Liver (tissue), 9 donors: ENCODE results near the gene JAK2. TPM values are rescaled to one million over a fixed set of nuclear protein-coding genes. Genes with fewer than 3 reads are reported as not detected.

Experiments used
- DNase-seq: peaks from one replicate; pipeline ENCODE4 v3.0.0-alpha.2; 2017; ENCODE audit warnings: low spot score
- H3K27ac ChIP-seq, 2 donors: one replicate each; pipeline ENCODE4 v1.7.0; 2013; ENCODE audit warnings: inconsistent platforms in 2 of 2, low read length in 2 of 2, control low read depth in 1 of 2, low read depth in 1 of 2, mild to moderate bottlenecking in 1 of 2
- H3K27me3 ChIP-seq, 4 donors: one replicate each; pipeline versions ENCODE4 v1.6.1 to v1.7.0; 2013; ENCODE audit warnings: low read length in 3 of 4, inconsistent platforms in 1 of 4, mild to moderate bottlenecking in 1 of 4, moderate library complexity in 1 of 4; ENCODE audit not compliant: control insufficient read depth in 4 of 4, insufficient read depth in 4 of 4
- H3K36me3 ChIP-seq, 4 donors: one replicate each; pipeline versions ENCODE4 v1.6.1 to v1.7.0; 2013; ENCODE audit warnings: low read length in 3 of 4, mild to moderate bottlenecking in 3 of 4, low read depth in 1 of 4, moderate library complexity in 1 of 4; ENCODE audit not compliant: control insufficient read depth in 4 of 4, insufficient read depth in 3 of 4
- H3K4me1 ChIP-seq, 4 donors: one replicate each; pipeline versions ENCODE4 v1.6.1 to v1.7.0; 2013; ENCODE audit warnings: low read length in 3 of 4, mild to moderate bottlenecking in 3 of 4, moderate library complexity in 1 of 4; ENCODE audit not compliant: control insufficient read depth in 4 of 4, insufficient read depth in 4 of 4
- H3K4me3 ChIP-seq, 3 donors: one replicate each; pipeline versions ENCODE4 v1.6.1 to v1.7.0; 2013; ENCODE audit warnings: low read length in 3 of 3, control low read depth in 1 of 3, low read depth in 1 of 3, mild to moderate bottlenecking in 1 of 3
- H3K9ac ChIP-seq, 2 donors: one replicate each; pipeline ENCODE4 v1.7.0; 2013; ENCODE audit warnings: low read length in 2 of 2, mild to moderate bottlenecking in 2 of 2, moderate library complexity in 2 of 2, control low read depth in 1 of 2, low read depth in 1 of 2
- H3K9me3 ChIP-seq, 4 donors: one replicate each; pipeline versions ENCODE4 v1.6.1 to v1.7.0; 2013; ENCODE audit warnings: low read length in 3 of 4; ENCODE audit not compliant: control insufficient read depth in 4 of 4
- EGR1 ChIP-seq, 2 donors: IDR thresholded peaks; 2 replicates each; pipeline ENCODE4 v1.6.1; 2016 to 2018; ENCODE audit warnings: antibody characterized with exemption in 2 of 2, low read depth in 2 of 2
- FOXA1 ChIP-seq: IDR thresholded peaks from 2 replicates; pipeline ENCODE4 v1.6.1; 2016; ENCODE audit warnings: antibody characterized with exemption
- GABPA ChIP-seq, 2 donors: IDR thresholded peaks in 1 of 2; conservative IDR thresholded peaks in 1 of 2; 2 replicates each; pipeline ENCODE4 v1.6.1; 2016; ENCODE audit warnings: antibody characterized with exemption in 2 of 2, mild to moderate bottlenecking in 1 of 2, moderate library complexity in 1 of 2
- HNF4A ChIP-seq, 2 donors: conservative IDR thresholded peaks; 2 replicates each; pipeline ENCODE4 v1.6.1; 2016; ENCODE audit warnings: antibody characterized with exemption in 2 of 2, mild to moderate bottlenecking in 2 of 2
- HNF4G ChIP-seq: IDR thresholded peaks from 2 replicates; pipeline ENCODE4 v1.6.1; 2016; ENCODE audit warnings: antibody characterized with exemption
- JUND ChIP-seq, 2 donors: IDR thresholded peaks; 2 replicates each; pipeline ENCODE4 v1.6.1; 2016; ENCODE audit warnings: antibody characterized with exemption in 2 of 2
- NR2F2 ChIP-seq: IDR thresholded peaks from 2 replicates; pipeline ENCODE4 v1.6.1; 2016; ENCODE audit warnings: antibody characterized with exemption
- RAD21 ChIP-seq, 2 donors: IDR thresholded peaks; 2 replicates each; pipeline ENCODE4 v1.6.1; 2016; ENCODE audit warnings: antibody characterized with exemption in 2 of 2, mild to moderate bottlenecking in 2 of 2
- SP1 ChIP-seq: IDR thresholded peaks from 2 replicates; pipeline ENCODE4 v1.6.1; 2018; ENCODE audit warnings: antibody characterized with exemption, mild to moderate bottlenecking
- TAF1 ChIP-seq: conservative IDR thresholded peaks from 2 replicates; pipeline ENCODE4 v1.6.1; 2016; ENCODE audit warnings: antibody characterized with exemption, mild to moderate bottlenecking
- YY1 ChIP-seq: IDR thresholded peaks from 2 replicates; pipeline ENCODE4 v1.6.1; 2016; ENCODE audit warnings: antibody characterized with exemption, mild to moderate bottlenecking
- WGBS: extraction: QIAGEN DNeasy Blood & Tissue Kit; methylation state at CpG from one replicate; pipeline ENCODE4 v1.1.7; 2013; 5-methylcytosine and 5-hydroxymethylcytosine counted together
- polyA plus RNA-seq, 2 donors: library from polyadenylated mRNA; stranded (reverse) in 1 of 2; unstranded in 1 of 2; fragments of 200-250 nt in 1 of 2; fragments of >200 nt in 1 of 2; fragmentation: Nextera tagmentation in 1 of 2; extraction: Ambion mirVana in 1 of 2; gene quantifications; one replicate each; pipeline versions ENCODE4 v1.2.1 to v1.2.3, GENCODE V29; 2013 to 2015
- total RNA-seq, 2 donors: library from RNA; depleted of rRNA; stranded (reverse); fragments of >200 nt; gene quantifications; one replicate each; pipeline ENCODE4 v1.2.3, GENCODE V29; 2014
- TF ChIP-seq, protein P1 (sequence below): IDR thresholded peaks from 2 replicates; pipeline ENCODE4 v1.6.1; 2016; ENCODE audit warnings: antibody characterized with exemption
- TF ChIP-seq, protein P2 (sequence below): IDR thresholded peaks from 2 replicates; pipeline ENCODE4 v1.6.1; 2016; ENCODE audit warnings: antibody characterized with exemption
- TF ChIP-seq, protein P3 (sequence below): IDR thresholded peaks from 2 replicates; pipeline ENCODE4 v1.6.1; 2016; ENCODE audit warnings: antibody characterized with exemption, mild to moderate bottlenecking
- TF ChIP-seq, protein P4 (sequence below): IDR thresholded peaks from 2 replicates; pipeline ENCODE4 v1.6.1; 2016; ENCODE audit warnings: antibody characterized with exemption
- TF ChIP-seq, protein P5 (sequence below): fragments of 150-350 bp; IDR thresholded peaks from 2 replicates; pipeline ENCODE4 v1.5.1; 2017; ENCODE audit warnings: improper control_type of control experiment, low read depth, low read length; ENCODE audit not compliant: missing input control
- donor health status: healthy.
- donor health status: healthy.
- donor health status: healthy.
- donor health status: healthy.
- donor health status: healthy.

The JAK2 gene
- total and polyA plus RNA-seq, 4 donors, result 1.5 to 21.5 (median 5.1) TPM

DNA sequence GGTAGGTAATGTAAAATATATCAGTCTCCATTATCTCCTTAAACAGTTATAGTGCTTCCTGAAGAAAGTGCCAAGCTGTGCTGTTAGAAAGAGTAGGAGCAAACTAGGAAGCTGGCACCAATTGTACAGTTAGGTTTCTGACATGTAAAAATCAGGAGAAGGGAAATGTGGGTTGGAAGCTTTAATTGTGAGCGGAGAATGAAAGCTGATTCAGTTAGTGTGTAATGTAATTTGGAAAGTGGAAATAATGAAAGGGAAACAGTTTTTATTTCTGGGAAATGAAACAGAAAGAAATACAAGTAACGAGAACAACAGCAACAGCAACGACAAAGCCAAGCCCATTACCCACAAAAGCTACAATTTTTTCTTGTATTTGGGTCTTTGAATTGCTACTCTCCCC is 48.8 kb upstream of the JAK2 start:
- H3K27ac ChIP-seq, result no peak overlapping the region
- no peak overlapping the region for H3K4me3 ChIP-seq
- H3K9ac ChIP-seq, result no peak overlapping the region
- no peak for DNase-seq
- no peaks in the 10 kb centered on the region for H3K27me3 ChIP-seq
- no peaks in the 10 kb centered on the region for H3K9me3 ChIP-seq
- peaks cover 0 to 6% (median 0%) of the 10 kb centered on the region in 4 donors for H3K4me1 ChIP-seq
- H3K36me3 ChIP-seq, result no peaks in the 10 kb centered on the region
- no peak for TF ChIP-seq FOXA1
- TF ChIP-seq YY1, result no peak
- no peak for TF ChIP-seq NR2F2
- no peak for TF ChIP-seq HNF4G
- TF ChIP-seq, protein P1, sequence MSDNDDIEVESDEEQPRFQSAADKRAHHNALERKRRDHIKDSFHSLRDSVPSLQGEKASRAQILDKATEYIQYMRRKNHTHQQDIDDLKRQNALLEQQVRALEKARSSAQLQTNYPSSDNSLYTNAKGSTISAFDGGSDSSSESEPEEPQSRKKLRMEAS, result no peak
- no peak for TF ChIP-seq RAD21 (IDR thresholded peaks at IDR 0.05)
- TF ChIP-seq, protein P2, sequence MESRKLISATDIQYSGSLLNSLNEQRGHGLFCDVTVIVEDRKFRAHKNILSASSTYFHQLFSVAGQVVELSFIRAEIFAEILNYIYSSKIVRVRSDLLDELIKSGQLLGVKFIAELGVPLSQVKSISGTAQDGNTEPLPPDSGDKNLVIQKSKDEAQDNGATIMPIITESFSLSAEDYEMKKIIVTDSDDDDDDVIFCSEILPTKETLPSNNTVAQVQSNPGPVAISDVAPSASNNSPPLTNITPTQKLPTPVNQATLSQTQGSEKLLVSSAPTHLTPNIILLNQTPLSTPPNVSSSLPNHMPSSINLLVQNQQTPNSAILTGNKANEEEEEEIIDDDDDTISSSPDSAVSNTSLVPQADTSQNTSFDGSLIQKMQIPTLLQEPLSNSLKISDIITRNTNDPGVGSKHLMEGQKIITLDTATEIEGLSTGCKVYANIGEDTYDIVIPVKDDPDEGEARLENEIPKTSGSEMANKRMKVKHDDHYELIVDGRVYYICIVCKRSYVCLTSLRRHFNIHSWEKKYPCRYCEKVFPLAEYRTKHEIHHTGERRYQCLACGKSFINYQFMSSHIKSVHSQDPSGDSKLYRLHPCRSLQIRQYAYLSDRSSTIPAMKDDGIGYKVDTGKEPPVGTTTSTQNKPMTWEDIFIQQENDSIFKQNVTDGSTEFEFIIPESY, result no peak
- no peak for TF ChIP-seq EGR1 (IDR thresholded peaks at IDR 0.05; ENCODE audit: low read depth in 2 of 2)
- no peak for TF ChIP-seq TAF1
- no peak for TF ChIP-seq JUND (IDR thresholded peaks at IDR 0.05)
- no peak for TF ChIP-seq HNF4A (conservative IDR thresholded peaks at IDR 0.05)
- TF ChIP-seq, protein P3, sequence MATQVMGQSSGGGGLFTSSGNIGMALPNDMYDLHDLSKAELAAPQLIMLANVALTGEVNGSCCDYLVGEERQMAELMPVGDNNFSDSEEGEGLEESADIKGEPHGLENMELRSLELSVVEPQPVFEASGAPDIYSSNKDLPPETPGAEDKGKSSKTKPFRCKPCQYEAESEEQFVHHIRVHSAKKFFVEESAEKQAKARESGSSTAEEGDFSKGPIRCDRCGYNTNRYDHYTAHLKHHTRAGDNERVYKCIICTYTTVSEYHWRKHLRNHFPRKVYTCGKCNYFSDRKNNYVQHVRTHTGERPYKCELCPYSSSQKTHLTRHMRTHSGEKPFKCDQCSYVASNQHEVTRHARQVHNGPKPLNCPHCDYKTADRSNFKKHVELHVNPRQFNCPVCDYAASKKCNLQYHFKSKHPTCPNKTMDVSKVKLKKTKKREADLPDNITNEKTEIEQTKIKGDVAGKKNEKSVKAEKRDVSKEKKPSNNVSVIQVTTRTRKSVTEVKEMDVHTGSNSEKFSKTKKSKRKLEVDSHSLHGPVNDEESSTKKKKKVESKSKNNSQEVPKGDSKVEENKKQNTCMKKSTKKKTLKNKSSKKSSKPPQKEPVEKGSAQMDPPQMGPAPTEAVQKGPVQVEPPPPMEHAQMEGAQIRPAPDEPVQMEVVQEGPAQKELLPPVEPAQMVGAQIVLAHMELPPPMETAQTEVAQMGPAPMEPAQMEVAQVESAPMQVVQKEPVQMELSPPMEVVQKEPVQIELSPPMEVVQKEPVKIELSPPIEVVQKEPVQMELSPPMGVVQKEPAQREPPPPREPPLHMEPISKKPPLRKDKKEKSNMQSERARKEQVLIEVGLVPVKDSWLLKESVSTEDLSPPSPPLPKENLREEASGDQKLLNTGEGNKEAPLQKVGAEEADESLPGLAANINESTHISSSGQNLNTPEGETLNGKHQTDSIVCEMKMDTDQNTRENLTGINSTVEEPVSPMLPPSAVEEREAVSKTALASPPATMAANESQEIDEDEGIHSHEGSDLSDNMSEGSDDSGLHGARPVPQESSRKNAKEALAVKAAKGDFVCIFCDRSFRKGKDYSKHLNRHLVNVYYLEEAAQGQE, result no peak
- TF ChIP-seq, protein P4, sequence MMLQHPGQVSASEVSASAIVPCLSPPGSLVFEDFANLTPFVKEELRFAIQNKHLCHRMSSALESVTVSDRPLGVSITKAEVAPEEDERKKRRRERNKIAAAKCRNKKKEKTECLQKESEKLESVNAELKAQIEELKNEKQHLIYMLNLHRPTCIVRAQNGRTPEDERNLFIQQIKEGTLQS, result no peak
- TF ChIP-seq GABPA (IDR thresholded peaks at IDR 0.05 in 1 of 2, conservative IDR thresholded peaks at IDR 0.05 in 1 of 2), result no peak
- TF ChIP-seq, protein P5, sequence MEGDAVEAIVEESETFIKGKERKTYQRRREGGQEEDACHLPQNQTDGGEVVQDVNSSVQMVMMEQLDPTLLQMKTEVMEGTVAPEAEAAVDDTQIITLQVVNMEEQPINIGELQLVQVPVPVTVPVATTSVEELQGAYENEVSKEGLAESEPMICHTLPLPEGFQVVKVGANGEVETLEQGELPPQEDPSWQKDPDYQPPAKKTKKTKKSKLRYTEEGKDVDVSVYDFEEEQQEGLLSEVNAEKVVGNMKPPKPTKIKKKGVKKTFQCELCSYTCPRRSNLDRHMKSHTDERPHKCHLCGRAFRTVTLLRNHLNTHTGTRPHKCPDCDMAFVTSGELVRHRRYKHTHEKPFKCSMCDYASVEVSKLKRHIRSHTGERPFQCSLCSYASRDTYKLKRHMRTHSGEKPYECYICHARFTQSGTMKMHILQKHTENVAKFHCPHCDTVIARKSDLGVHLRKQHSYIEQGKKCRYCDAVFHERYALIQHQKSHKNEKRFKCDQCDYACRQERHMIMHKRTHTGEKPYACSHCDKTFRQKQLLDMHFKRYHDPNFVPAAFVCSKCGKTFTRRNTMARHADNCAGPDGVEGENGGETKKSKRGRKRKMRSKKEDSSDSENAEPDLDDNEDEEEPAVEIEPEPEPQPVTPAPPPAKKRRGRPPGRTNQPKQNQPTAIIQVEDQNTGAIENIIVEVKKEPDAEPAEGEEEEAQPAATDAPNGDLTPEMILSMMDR, result no peak
- WGBS, result 49% methylated on average over 3 of the region's 3 CpGs

DNA sequence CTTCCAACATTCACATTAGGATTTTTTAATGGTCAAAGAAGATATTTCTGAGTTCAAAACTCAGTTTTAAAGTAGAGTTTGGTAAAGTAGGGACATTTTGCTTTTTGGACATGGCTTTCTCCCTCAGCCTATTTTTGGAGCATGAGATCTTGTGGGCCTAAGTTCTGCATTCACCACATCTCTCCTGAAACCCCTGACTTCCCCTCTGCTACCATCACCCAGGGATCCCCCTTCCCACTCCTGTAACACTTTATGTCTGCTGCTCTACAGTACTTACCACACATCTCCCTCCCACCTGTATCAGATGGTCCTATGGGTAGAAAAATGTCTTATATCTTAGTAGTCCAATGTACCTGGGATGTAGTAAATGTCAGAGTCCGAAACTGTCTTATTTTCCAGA is 48.2 kb upstream of the JAK2 start:
- no peaks in the 10 kb centered on the region for H3K36me3 ChIP-seq
- H3K9ac ChIP-seq, result no peak overlapping the region
- H3K4me1 ChIP-seq, result peaks cover 0 to 6% (median 0%) of the 10 kb centered on the region in 4 donors
- no peaks in the 10 kb centered on the region for H3K27me3 ChIP-seq
- H3K4me3 ChIP-seq, result no peak overlapping the region
- WGBS, result 100% methylated on average over 1 of the region's 1 CpG
- H3K27ac ChIP-seq, result no peak overlapping the region
- DNase-seq, result no peak
- no peaks in the 10 kb centered on the region for H3K9me3 ChIP-seq
- TF ChIP-seq RAD21 (IDR thresholded peaks at IDR 0.05), result no peak
- TF ChIP-seq SP1, result no peak
